HG03045 (cell line): ENCODE measurements around the gene CALM1.

ENCODE experiments used
- ATAC-seq: cut with Tn5 transposase; IDR thresholded peaks from one replicate; pipeline ENCODE4 v1.9.1; 2021; ENCODE audit warnings: mild to moderate bottlenecking, moderate library complexity; ENCODE audit not compliant: unreplicated experiment

Gene CALM1

GRCh38 chr14:90407230-90407629 lies 10.4 kb downstream of the CALM1 start:
- no peak for ATAC-seq

- no peak for ATAC-seq
Observed at GRCh38 chr14:90408713-90409112, 11.9 kb downstream of the CALM1 start.

GRCh38 chr14:90409209-90409730 lies 12.4 kb downstream of the CALM1 start:
- ATAC-seq: no peak

GRCh38 chr14:90412058-90412457 lies 15.2 kb downstream of the CALM1 start:
- no peak for ATAC-seq

GRCh38 chr14:90416720-90417119 lies 19.9 kb downstream of the CALM1 start:
- no peak for ATAC-seq

GRCh38 chr14:90418053-90418452 lies 21.2 kb downstream of the CALM1 start:
- no peak for ATAC-seq

GRCh38 chr14:90419200-90419599 lies 22.4 kb downstream of the CALM1 start:
- no peak for ATAC-seq

GRCh38 chr14:90421001-90421631 lies 24.3 kb downstream of the CALM1 start:
- no peak for ATAC-seq

GRCh38 chr14:90421632-90422020 lies 24.8 kb downstream of the CALM1 start:
- ATAC-seq: no peak

- no peak for ATAC-seq
Observed at GRCh38 chr14:90423166-90423565, 26.3 kb downstream of the CALM1 start.

GRCh38 chr14:90424075-90424474 lies 27.2 kb downstream of the CALM1 start:
- no peak for ATAC-seq

GRCh38 chr14:90424686-90425372 lies 28.0 kb downstream of the CALM1 start:
- ATAC-seq: no peak

GRCh38 chr14:90425373-90425879 lies 28.6 kb downstream of the CALM1 start:
- ATAC-seq: no peak

- no peak for ATAC-seq
Observed at GRCh38 chr14:90426031-90426540, 29.3 kb downstream of the CALM1 start.

- no peak for ATAC-seq
Observed at GRCh38 chr14:90426663-90427062, 29.8 kb downstream of the CALM1 start.

GRCh38 chr14:90427848-90428426 lies 31.1 kb downstream of the CALM1 start:
- ATAC-seq: no peak

- ATAC-seq: no peak
Observed at GRCh38 chr14:90428676-90429075, 31.8 kb downstream of the CALM1 start.

- no peak for ATAC-seq
Observed at GRCh38 chr14:90429236-90429635, 32.4 kb downstream of the CALM1 start.

GRCh38 chr14:90429754-90430153 lies 32.9 kb downstream of the CALM1 start:
- ATAC-seq: no peak

GRCh38 chr14:90434370-90435020 lies 37.7 kb downstream of the CALM1 start:
- ATAC-seq: no peak

- no peak for ATAC-seq
Observed at GRCh38 chr14:90438841-90439240, 42.0 kb downstream of the CALM1 start.
